Progenitor cell of endocrine pancreas (in vitro differentiated cells): Measurements from ENCODE around the gene ZNF438. TPM values are rescaled to one million over a fixed set of nuclear protein-coding genes. Genes with fewer than 3 reads are reported as not detected.

Experiments used
- DNase-seq: peaks from one replicate; pipeline ENCODE4 v3.0.0; 2021; ENCODE audit warnings: low spot score; ENCODE audit not compliant: unreplicated experiment
- H3K27ac Mint-ChIP-seq: 2 replicates; pipeline ENCODE4 v1.8.0; 2021; ENCODE audit warnings: mild to moderate bottlenecking, moderate library complexity, mixed read lengths
- H3K27me3 Mint-ChIP-seq: 2 replicates; pipeline ENCODE4 v1.8.0; 2021; ENCODE audit warnings: mixed read lengths
- H3K36me3 Mint-ChIP-seq: 2 replicates; pipeline ENCODE4 v1.8.0; 2022; ENCODE audit warnings: mixed read lengths; ENCODE audit not compliant: insufficient read depth
- H3K4me1 Mint-ChIP-seq: 2 replicates; pipeline ENCODE4 v1.8.0; 2021; ENCODE audit warnings: low read depth, mixed read lengths
- H3K4me3 Mint-ChIP-seq: 2 replicates; pipeline ENCODE4 v1.8.0; 2021; ENCODE audit warnings: low read depth, mild to moderate bottlenecking, moderate library complexity, mixed read lengths
- H3K9me3 Mint-ChIP-seq: 2 replicates; pipeline ENCODE4 v1.8.0; 2021; ENCODE audit warnings: low read depth, mixed read lengths
- CTCF ChIP-seq: fragments of 200-600 bp; sonication (generic); IDR thresholded peaks from one replicate; pipeline ENCODE4 v1.5.0; 2021; ENCODE audit warnings: antibody characterized with exemption, mild to moderate bottlenecking; ENCODE audit not compliant: unreplicated experiment
- total RNA-seq: library from RNA; stranded (reverse); gene quantifications from 2 replicates; pipeline ENCODE4 v1.2.1, GENCODE V29; 2021

The ZNF438 gene
- total RNA-seq, 1 donor from 2014 or later: 6.6 TPM

DNA sequence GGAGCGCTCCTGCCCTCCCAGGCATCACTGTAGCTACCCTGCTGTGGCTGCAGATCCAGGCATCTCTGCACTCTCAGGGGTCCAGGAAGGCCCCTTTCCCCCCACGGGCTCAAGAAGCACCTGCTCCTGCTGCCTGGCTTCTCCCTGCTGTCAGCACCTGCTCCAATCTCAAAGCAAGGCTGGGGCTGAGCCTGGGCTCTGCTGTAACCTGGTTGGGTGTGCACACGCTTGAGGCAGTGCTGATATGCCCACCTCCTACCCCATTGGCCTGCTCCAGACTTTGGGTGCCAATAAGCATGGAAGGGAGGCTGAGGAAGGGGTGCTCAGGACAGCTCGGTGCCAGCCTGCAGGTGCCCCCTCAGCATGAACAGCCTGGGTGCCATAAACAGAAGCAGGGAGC is 185.0 kb downstream of the ZNF438 start:
- Mint-ChIP-seq H3K9me3 (no peaks in the 10 kb centered on the region), H3K27me3 (peaks cover 8% of the 10 kb centered on the region), H3K4me3 (no peak overlapping the region), H3K27ac (no peak overlapping the region), H3K36me3 (peaks cover 10% of the 10 kb centered on the region), H3K4me1 (peaks cover 1% of the 10 kb centered on the region)
- no peak for DNase-seq
- no peak for TF ChIP-seq CTCF

DNA sequence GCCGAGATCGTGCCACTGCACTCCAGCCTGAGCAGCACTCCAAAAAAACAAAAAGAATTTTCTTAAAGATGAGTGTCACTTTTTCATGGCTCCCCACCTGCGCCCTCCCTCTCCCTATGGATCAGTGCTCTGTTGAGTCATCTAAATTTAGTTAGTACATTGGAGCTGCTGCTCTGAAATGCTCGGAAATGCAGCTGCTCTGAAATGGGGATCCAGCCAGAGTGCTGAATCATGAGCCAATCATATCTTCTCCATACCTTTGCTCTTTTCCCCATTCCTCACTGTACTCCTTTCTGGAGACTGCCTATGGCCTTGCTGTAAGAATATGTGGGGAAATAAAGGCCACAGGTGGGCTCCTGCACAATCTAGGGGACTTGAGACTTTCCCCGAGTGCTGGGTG is 188.8 kb downstream of the ZNF438 start:
- H3K27me3 Mint-ChIP-seq: peaks cover 4% of the 10 kb centered on the region
- DNase-seq: no peak
- peaks cover 2% of the 10 kb centered on the region for H3K36me3 Mint-ChIP-seq
- peaks cover 1% of the 10 kb centered on the region for H3K9me3 Mint-ChIP-seq
- no peak overlapping the region for H3K4me3 Mint-ChIP-seq
- no peak overlapping the region for H3K27ac Mint-ChIP-seq
- no peak for TF ChIP-seq CTCF
- H3K4me1 Mint-ChIP-seq: peaks cover 7% of the 10 kb centered on the region

GRCh38 chr10:30842185-30842584 is 189.5 kb downstream of the ZNF438 start:
- Mint-ChIP-seq H3K9me3 (peaks cover 2% of the 10 kb centered on the region), H3K27me3 (peaks cover 4% of the 10 kb centered on the region), H3K36me3 (peaks cover 3% of the 10 kb centered on the region), H3K27ac (no peak overlapping the region), H3K4me1 (peaks cover 7% of the 10 kb centered on the region), H3K4me3 (no peak overlapping the region)
- no peak for DNase-seq
- no peak for TF ChIP-seq CTCF

DNA sequence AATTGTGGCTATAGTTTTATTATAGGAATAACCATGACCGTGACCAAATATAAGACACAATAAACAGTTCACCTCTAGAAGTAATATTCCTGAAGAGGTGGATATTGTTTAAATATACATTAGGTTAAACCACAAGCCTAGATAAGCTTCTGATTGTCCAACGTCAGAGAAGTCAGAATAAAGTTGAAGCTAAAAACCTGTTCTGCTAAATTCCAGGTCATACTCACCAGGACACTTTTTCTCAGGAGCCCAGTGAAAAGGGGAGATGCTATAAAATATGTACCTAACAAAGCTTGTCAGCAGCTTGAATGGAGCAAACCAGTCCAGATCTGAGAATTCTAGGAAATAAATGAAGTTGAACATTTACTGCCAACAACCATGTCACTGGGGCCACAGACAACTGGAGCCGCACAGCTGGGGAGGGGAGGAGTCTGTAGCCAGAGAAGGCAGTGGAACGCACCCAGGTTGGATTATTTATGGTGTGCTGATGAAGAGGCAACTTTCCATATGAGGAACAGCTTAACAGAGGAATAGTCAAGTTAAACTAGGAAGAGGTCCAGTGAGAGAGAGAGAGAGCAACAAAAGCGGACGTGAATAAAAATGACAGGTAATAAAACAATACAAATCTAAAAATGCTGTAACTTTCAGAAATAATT is 191.1 kb downstream of the ZNF438 start:
- no peak overlapping the region for H3K27ac Mint-ChIP-seq
- peaks cover 5% of the 10 kb centered on the region for H3K4me1 Mint-ChIP-seq
- TF ChIP-seq CTCF: no peak
- H3K9me3 Mint-ChIP-seq: peaks cover 2% of the 10 kb centered on the region
- peaks cover 4% of the 10 kb centered on the region for H3K27me3 Mint-ChIP-seq
- peaks cover 3% of the 10 kb centered on the region for H3K36me3 Mint-ChIP-seq
- H3K4me3 Mint-ChIP-seq: no peak overlapping the region
- no peak for DNase-seq

- DNase-seq: no peak
- peaks cover 2% of the 10 kb centered on the region for H3K9me3 Mint-ChIP-seq
- peaks cover 5% of the 10 kb centered on the region for H3K27me3 Mint-ChIP-seq
- H3K4me1 Mint-ChIP-seq: peaks cover 7% of the 10 kb centered on the region
- H3K27ac Mint-ChIP-seq: no peak overlapping the region
- no peak for TF ChIP-seq CTCF
- no peak overlapping the region for H3K4me3 Mint-ChIP-seq
- peaks cover 3% of the 10 kb centered on the region for H3K36me3 Mint-ChIP-seq
Observed at GRCh38 chr10:30839652-30840051, 192.0 kb downstream of the ZNF438 start.
